GM23338 (cell line): ENCODE measurements around the gene FBXO31. TPM values are rescaled to one million over a fixed set of nuclear protein-coding genes. Genes with fewer than 3 reads are reported as not detected.
"Not testable (repeated sequence)": the region's sequence is repeated elsewhere in the genome, so short reads cannot be mapped to it uniquely, and the experiment has no call there.

ENCODE experiments used
- ATAC-seq: fragments of 200-7000 bp; cut with Tn5 transposase; 3 replicates; pipeline ENCODE4 v1.9.1; 2020
- DNase-seq: peaks from one replicate; pipeline ENCODE4 v3.0.0-alpha.2; 2015; ENCODE audit warnings: low spot score
- H2AFZ ChIP-seq: fragments of 200-600 bp; sonication (generic); 2 replicates; pipeline ENCODE4 v1.8.0; 2016; ENCODE audit warnings: antibody characterized with exemption, mild to moderate bottlenecking, moderate library complexity
- H3F3A ChIP-seq: fragments of 200-600 bp; sonication (generic); replicated peaks from 2 replicates; pipeline ENCODE4 v1.8.0; 2017; ENCODE audit warnings: antibody characterized with exemption, mixed run types, low read depth
- H3K27ac ChIP-seq: fragments of 200-600 bp; sonication (generic); 2 replicates; pipeline ENCODE4 v1.6.1; 2016; ENCODE audit warnings: low read depth
- H3K27me3 ChIP-seq: fragments of 200-600 bp; sonication (generic); 2 replicates; pipeline ENCODE4 v1.8.0; 2016; ENCODE audit warnings: mild to moderate bottlenecking, mixed run types, moderate library complexity; ENCODE audit not compliant: insufficient read depth
- H3K36me3 ChIP-seq: fragments of 200-600 bp; sonication (generic); 2 replicates; pipeline ENCODE4 v1.8.0; 2016; ENCODE audit warnings: mild to moderate bottlenecking; ENCODE audit not compliant: insufficient read depth
- H3K4me1 ChIP-seq: fragments of 200-600 bp; sonication (generic); 2 replicates; pipeline ENCODE4 v1.8.0; 2016; ENCODE audit warnings: mild to moderate bottlenecking, moderate library complexity; ENCODE audit not compliant: insufficient read depth
- H3K4me2 ChIP-seq: fragments of 200-600 bp; sonication (generic); 2 replicates; pipeline ENCODE4 v1.7.1; 2017; ENCODE audit warnings: mixed run types
- H3K4me3 ChIP-seq: fragments of 200-600 bp; sonication (generic); 2 replicates; pipeline ENCODE4 v1.6.1; 2016; ENCODE audit warnings: mixed run types
- H3K79me2 ChIP-seq: fragments of 200-600 bp; sonication (generic); replicated peaks from 2 replicates; pipeline ENCODE4 v1.8.0; 2017; ENCODE audit warnings: mild to moderate bottlenecking; ENCODE audit not compliant: insufficient read depth
- H3K9me2 ChIP-seq: fragments of 200-600 bp; sonication (generic); 2 replicates; pipeline ENCODE4 v1.8.0; 2017; ENCODE audit not compliant: insufficient read depth
- H4K20me1 ChIP-seq: fragments of 200-600 bp; sonication (generic); replicated peaks from 2 replicates; pipeline ENCODE4 v1.8.0; 2017; ENCODE audit warnings: mild to moderate bottlenecking; ENCODE audit not compliant: insufficient read depth
- H3K27ac Mint-ChIP-seq: 2 replicates; pipeline ENCODE4 v1.8.0; 2020; ENCODE audit warnings: inconsistent platforms, mild to moderate bottlenecking, moderate library complexity, mixed read lengths
- H3K27me3 Mint-ChIP-seq: 3 replicates; pipeline ENCODE4 v1.8.0; 2022; ENCODE audit warnings: low read depth, mild to moderate bottlenecking, moderate library complexity, mixed read lengths, inconsistent platforms; ENCODE audit not compliant: insufficient read depth, poor library complexity
- H3K36me3 Mint-ChIP-seq: 3 replicates; pipeline ENCODE4 v1.8.0; 2021; ENCODE audit warnings: low read depth, mild to moderate bottlenecking, inconsistent platforms, moderate library complexity, mixed read lengths
- H3K4me1 Mint-ChIP-seq: 3 replicates; pipeline ENCODE4 v1.8.0; 2020; ENCODE audit warnings: mild to moderate bottlenecking, inconsistent platforms, mixed read lengths
- H3K4me3 Mint-ChIP-seq: 3 replicates; pipeline ENCODE4 v1.8.0; 2021; ENCODE audit warnings: moderate library complexity, mild to moderate bottlenecking, inconsistent platforms, mixed read lengths
- H3K9me3 Mint-ChIP-seq: 3 replicates; pipeline ENCODE4 v1.8.0; 2020; ENCODE audit warnings: moderate library complexity, mild to moderate bottlenecking, inconsistent platforms, mixed read lengths
- CREB1 ChIP-seq: fragments of 250-450 bp; sonication (Bioruptor Pico); IDR thresholded peaks from 2 replicates; pipeline ENCODE4 v1.5.0; 2020; ENCODE audit warnings: low read depth, mild to moderate bottlenecking, moderate library complexity
- JUNB ChIP-seq: IDR thresholded peaks from one replicate; pipeline ENCODE4 v1.6.1; 2016; ENCODE audit warnings: antibody characterized with exemption; ENCODE audit not compliant: unreplicated experiment
- polyA plus RNA-seq: library from polyadenylated mRNA; unstranded; fragments of >200 nt; fragmentation: Nextera tagmentation; extraction: Ambion mirVana; gene quantifications from 2 replicates; pipeline ENCODE4 v1.2.1, GENCODE V29; 2016
- total RNA-seq: library from RNA; depleted of rRNA; stranded (reverse); fragments of >200 nt; shearing (Covaris generic); gene quantifications from 2 replicates; pipeline ENCODE4 v1.2.3, GENCODE V29; 2014
- TF ChIP-seq, protein P1 (sequence below): fragments of 250-450 bp; sonication (Bioruptor Pico); IDR thresholded peaks from 2 replicates; pipeline ENCODE4 v1.5.0; 2020; ENCODE audit warnings: mild to moderate bottlenecking, moderate library complexity
- TF ChIP-seq, protein P2 (sequence below), 2 experiments: fragments of 200-600 bp in 1 of 2; sonication (generic) in 1 of 2; conservative IDR thresholded peaks; 2 replicates each; pipeline versions ENCODE4 v1.5.1 to v1.6.1; 2016 to 2017; ENCODE audit warnings: antibody characterized with exemption in 2 of 2, low read depth in 2 of 2, mild to moderate bottlenecking in 2 of 2, moderate library complexity in 1 of 2

The FBXO31 gene
- total and polyA plus RNA-seq, 2 experiments from 2014 or later: 7.0 to 23.8 TPM

DNA sequence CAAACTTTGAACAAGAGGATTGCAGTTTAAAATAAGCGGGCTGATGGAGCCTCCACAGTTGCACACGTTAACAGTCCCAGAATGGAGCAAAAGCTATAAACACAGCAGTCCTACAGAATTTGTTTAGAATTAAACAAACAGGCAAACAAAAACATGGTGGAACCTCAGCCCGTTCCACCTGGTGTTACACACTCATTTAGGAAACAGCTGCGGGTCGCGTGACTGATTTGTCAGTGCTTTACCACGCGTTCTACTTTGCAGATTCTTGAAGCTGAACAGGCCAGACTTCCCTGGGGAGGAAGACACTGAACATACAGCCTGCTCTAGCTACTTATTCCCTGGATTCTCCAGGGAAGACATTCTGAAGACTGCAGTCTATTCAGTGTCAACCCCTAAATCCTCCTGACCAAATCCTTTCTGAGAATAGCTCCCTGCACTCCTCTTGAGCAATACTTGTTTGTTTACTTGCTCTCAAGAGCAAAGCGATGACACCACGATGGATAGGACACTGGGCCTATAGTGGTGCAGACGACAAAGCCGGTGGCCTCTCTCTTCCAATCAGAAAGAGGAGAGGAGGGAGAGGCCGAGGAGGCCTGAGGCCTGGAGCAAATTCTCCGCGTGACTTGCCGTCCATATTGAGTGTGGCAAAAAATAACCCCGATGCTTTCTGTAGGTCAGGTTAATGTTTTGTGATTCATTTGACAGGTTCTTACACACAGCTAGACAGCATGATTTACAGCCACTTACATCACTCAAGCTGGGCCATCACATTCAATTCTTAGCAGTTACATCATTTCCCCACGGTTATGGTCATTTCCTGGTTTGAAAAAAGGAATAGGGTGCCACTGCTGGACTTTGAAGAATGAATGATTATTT is 4.6 kb upstream of the FBXO31 start (continued):
- TF ChIP-seq, protein P1, sequence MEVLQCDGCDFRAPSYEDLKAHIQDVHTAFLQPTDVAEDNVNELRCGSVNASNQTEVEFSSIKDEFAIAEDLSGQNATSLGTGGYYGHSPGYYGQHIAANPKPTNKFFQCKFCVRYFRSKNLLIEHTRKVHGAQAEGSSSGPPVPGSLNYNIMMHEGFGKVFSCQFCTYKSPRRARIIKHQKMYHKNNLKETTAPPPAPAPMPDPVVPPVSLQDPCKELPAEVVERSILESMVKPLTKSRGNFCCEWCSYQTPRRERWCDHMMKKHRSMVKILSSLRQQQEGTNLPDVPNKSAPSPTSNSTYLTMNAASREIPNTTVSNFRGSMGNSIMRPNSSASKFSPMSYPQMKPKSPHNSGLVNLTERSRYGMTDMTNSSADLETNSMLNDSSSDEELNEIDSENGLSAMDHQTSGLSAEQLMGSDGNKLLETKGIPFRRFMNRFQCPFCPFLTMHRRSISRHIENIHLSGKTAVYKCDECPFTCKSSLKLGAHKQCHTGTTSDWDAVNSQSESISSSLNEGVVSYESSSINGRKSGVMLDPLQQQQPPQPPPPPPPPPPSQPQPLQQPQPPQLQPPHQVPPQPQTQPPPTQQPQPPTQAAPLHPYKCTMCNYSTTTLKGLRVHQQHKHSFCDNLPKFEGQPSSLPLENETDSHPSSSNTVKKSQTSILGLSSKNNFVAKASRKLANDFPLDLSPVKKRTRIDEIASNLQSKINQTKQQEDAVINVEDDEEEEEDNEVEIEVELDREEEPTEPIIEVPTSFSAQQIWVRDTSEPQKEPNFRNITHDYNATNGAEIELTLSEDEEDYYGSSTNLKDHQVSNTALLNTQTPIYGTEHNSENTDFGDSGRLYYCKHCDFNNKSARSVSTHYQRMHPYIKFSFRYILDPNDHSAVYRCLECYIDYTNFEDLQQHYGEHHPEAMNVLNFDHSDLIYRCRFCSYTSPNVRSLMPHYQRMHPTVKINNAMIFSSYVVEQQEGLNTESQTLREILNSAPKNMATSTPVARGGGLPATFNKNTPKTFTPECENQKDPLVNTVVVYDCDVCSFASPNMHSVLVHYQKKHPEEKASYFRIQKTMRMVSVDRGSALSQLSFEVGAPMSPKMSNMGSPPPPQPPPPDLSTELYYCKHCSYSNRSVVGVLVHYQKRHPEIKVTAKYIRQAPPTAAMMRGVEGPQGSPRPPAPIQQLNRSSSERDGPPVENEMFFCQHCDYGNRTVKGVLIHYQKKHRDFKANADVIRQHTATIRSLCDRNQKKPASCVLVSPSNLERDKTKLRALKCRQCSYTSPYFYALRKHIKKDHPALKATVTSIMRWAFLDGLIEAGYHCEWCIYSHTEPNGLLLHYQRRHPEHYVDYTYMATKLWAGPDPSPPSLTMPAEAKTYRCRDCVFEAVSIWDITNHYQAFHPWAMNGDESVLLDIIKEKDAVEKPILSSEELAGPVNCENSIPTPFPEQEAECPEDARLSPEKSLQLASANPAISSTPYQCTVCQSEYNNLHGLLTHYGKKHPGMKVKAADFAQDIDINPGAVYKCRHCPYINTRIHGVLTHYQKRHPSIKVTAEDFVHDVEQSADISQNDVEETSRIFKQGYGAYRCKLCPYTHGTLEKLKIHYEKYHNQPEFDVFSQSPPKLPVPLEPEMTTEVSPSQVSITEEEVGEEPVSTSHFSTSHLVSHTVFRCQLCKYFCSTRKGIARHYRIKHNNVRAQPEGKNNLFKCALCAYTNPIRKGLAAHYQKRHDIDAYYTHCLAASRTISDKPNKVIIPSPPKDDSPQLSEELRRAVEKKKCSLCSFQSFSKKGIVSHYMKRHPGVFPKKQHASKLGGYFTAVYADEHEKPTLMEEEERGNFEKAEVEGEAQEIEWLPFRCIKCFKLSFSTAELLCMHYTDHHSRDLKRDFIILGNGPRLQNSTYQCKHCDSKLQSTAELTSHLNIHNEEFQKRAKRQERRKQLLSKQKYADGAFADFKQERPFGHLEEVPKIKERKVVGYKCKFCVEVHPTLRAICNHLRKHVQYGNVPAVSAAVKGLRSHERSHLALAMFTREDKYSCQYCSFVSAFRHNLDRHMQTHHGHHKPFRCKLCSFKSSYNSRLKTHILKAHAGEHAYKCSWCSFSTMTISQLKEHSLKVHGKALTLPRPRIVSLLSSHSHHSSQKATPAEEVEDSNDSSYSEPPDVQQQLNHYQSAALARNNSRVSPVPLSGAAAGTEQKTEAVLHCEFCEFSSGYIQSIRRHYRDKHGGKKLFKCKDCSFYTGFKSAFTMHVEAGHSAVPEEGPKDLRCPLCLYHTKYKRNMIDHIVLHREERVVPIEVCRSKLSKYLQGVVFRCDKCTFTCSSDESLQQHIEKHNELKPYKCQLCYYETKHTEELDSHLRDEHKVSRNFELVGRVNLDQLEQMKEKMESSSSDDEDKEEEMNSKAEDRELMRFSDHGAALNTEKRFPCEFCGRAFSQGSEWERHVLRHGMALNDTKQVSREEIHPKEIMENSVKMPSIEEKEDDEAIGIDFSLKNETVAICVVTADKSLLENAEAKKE (CRISPR knock-in tag): no peak
- TF ChIP-seq CREB1 (CRISPR knock-in tag) (peak; percentile 93), JUNB (no peak)
- TF ChIP-seq, protein P2, sequence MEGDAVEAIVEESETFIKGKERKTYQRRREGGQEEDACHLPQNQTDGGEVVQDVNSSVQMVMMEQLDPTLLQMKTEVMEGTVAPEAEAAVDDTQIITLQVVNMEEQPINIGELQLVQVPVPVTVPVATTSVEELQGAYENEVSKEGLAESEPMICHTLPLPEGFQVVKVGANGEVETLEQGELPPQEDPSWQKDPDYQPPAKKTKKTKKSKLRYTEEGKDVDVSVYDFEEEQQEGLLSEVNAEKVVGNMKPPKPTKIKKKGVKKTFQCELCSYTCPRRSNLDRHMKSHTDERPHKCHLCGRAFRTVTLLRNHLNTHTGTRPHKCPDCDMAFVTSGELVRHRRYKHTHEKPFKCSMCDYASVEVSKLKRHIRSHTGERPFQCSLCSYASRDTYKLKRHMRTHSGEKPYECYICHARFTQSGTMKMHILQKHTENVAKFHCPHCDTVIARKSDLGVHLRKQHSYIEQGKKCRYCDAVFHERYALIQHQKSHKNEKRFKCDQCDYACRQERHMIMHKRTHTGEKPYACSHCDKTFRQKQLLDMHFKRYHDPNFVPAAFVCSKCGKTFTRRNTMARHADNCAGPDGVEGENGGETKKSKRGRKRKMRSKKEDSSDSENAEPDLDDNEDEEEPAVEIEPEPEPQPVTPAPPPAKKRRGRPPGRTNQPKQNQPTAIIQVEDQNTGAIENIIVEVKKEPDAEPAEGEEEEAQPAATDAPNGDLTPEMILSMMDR (conservative IDR thresholded peaks at IDR 0.05; ENCODE audit: low read depth in 2 of 2): no peak

DNA sequence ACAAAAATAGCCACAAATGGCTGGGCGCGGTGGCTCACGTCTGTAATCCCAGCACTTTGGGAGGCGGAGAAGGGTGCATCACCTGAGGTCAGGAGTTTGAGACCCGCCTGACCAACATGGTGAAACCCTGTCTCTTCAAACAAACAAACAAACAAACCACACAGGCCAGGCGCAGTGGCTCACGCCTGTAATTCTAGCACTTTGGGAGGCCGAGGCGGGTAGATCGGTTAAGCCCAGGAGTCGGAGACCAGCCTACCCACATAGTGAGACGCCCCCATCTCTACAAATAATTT is 1.2 kb upstream of the FBXO31 start:
- peak overlapping the region; percentile 95 for H3K27ac ChIP-seq

More for the DNA sequence above, 1.2 kb upstream of the FBXO31 start:
- H3K4me3 ChIP-seq: peak overlapping the region; percentile 97
- Mint-ChIP-seq H3K4me3 (peak overlapping the region; percentile 76), H3K27me3 (peaks cover 25% of the 10 kb centered on the region), H3K4me1 (peaks cover 36% of the 10 kb centered on the region), H3K27ac (0 out of 2 replicates have a peak overlapping the region, but pooled peaks have one; percentile 56)
- H3F3A ChIP-seq, H3K9me3 Mint-ChIP-seq, ATAC-seq, H3K36me3 Mint-ChIP-seq, H3K27me3 ChIP-seq, H3K36me3 ChIP-seq, DNase-seq, H3K9me2 ChIP-seq: not testable (repeated sequence)
- peak overlapping the region; percentile 92 for H2AFZ ChIP-seq
- H4K20me1 ChIP-seq: peaks cover 23% of the 10 kb centered on the region
- H3K4me2 ChIP-seq: peak overlapping the region; percentile 74
- H3K4me1 ChIP-seq: peaks cover 21% of the 10 kb centered on the region; the same call in 1 of the 2 replicates
- peaks cover 28% of the 10 kb centered on the region for H3K79me2 ChIP-seq
